Hepatocyte (in vitro differentiated cells): ENCODE measurements around the gene ABR. TPM values are rescaled to one million over a fixed set of nuclear protein-coding genes. Genes with fewer than 3 reads are reported as not detected.

Source experiments
- DNase-seq: peaks from one replicate; pipeline ENCODE4 v3.0.0-alpha.2; 2016; ENCODE audit warnings: low spot score
- H2AFZ ChIP-seq: fragments of 200-600 bp; sonication (generic); 2 replicates; pipeline ENCODE4 v1.6.0; 2016; ENCODE audit warnings: antibody characterized with exemption, mild to moderate bottlenecking
- H3K27ac ChIP-seq: fragments of 200-600 bp; sonication (generic); 2 replicates; pipeline ENCODE4 v1.5.1; 2016; ENCODE audit warnings: mild to moderate bottlenecking
- H3K27me3 ChIP-seq: fragments of 200-600 bp; sonication (generic); 2 replicates; pipeline ENCODE4 v1.6.1; 2016
- H3K36me3 ChIP-seq: fragments of 200-600 bp; sonication (generic); replicated peaks from 2 replicates; pipeline ENCODE4 v1.5.1; 2016; ENCODE audit warnings: low read depth; ENCODE audit not compliant: insufficient read depth
- H3K4me1 ChIP-seq: fragments of 200-600 bp; sonication (generic); 2 replicates; pipeline ENCODE4 v1.5.1; 2016; ENCODE audit warnings: mild to moderate bottlenecking, moderate library complexity; ENCODE audit not compliant: insufficient read depth
- H3K4me2 ChIP-seq: fragments of 200-600 bp; sonication (generic); 2 replicates; pipeline ENCODE4 v1.6.0; 2016
- H3K4me3 ChIP-seq: fragments of 200-600 bp; sonication (generic); 2 replicates; pipeline ENCODE4 v1.5.1; 2016; ENCODE audit warnings: mild to moderate bottlenecking
- H3K79me2 ChIP-seq: fragments of 200-600 bp; sonication (generic); 2 replicates; pipeline ENCODE4 v1.6.0; 2017; ENCODE audit warnings: mild to moderate bottlenecking
- H3K9me2 ChIP-seq: fragments of 200-600 bp; sonication (generic); replicated peaks from 2 replicates; pipeline ENCODE4 v1.6.0; 2017; ENCODE audit warnings: mild to moderate bottlenecking; ENCODE audit not compliant: insufficient read depth
- H3K9me3 ChIP-seq: fragments of 200-600 bp; sonication (generic); 2 replicates; pipeline ENCODE4 v1.5.1; 2016; ENCODE audit warnings: low read depth, mild to moderate bottlenecking
- H4K20me1 ChIP-seq: fragments of 200-600 bp; sonication (generic); 2 replicates; pipeline ENCODE4 v1.6.0; 2016; ENCODE audit warnings: mild to moderate bottlenecking; ENCODE audit not compliant: insufficient read depth, poor library complexity, severe bottlenecking
- EZH2 ChIP-seq: fragments of 200-600 bp; sonication (generic); IDR thresholded peaks from 2 replicates; pipeline ENCODE4 v1.6.1; 2016; ENCODE audit warnings: antibody characterized with exemption, mild to moderate bottlenecking, borderline replicate concordance
- EZH2phosphoT487 ChIP-seq: fragments of 200-600 bp; sonication (generic); IDR thresholded peaks from one replicate; pipeline ENCODE4 v1.6.1; 2018; ENCODE audit warnings: antibody characterized with exemption, mild to moderate bottlenecking, low read depth, moderate library complexity; ENCODE audit not compliant: unreplicated experiment, severe bottlenecking
- WGBS: methylation state at CpG from one replicate; pipeline ENCODE4 v1.1.6; 2016; ENCODE audit warnings: low lambda C conversion rate; ENCODE audit errors: missing lambda C conversion rate; 5-methylcytosine and 5-hydroxymethylcytosine counted together
- polyA plus RNA-seq: library from polyadenylated mRNA; unstranded; fragments of >200 nt; fragmentation: Nextera tagmentation; extraction: Ambion mirVana; gene quantifications from 2 replicates; pipeline ENCODE4 v1.2.1, GENCODE V29; 2016
- total RNA-seq: library from RNA; depleted of rRNA; stranded (reverse); fragments of >200 nt; gene quantifications from 2 replicates; pipeline ENCODE4 v1.2.3, GENCODE V29; 2014
- TF ChIP-seq, protein P1 (sequence below): fragments of 200-600 bp; sonication (generic); IDR thresholded peaks from 2 replicates; pipeline ENCODE4 v1.5.1; 2016; ENCODE audit warnings: antibody characterized with exemption, mild to moderate bottlenecking; ENCODE audit not compliant: poor library complexity

Gene ABR
- total and polyA plus RNA-seq, 2 experiments from 2014 or later: 26.8 to 51.5 TPM

DNA sequence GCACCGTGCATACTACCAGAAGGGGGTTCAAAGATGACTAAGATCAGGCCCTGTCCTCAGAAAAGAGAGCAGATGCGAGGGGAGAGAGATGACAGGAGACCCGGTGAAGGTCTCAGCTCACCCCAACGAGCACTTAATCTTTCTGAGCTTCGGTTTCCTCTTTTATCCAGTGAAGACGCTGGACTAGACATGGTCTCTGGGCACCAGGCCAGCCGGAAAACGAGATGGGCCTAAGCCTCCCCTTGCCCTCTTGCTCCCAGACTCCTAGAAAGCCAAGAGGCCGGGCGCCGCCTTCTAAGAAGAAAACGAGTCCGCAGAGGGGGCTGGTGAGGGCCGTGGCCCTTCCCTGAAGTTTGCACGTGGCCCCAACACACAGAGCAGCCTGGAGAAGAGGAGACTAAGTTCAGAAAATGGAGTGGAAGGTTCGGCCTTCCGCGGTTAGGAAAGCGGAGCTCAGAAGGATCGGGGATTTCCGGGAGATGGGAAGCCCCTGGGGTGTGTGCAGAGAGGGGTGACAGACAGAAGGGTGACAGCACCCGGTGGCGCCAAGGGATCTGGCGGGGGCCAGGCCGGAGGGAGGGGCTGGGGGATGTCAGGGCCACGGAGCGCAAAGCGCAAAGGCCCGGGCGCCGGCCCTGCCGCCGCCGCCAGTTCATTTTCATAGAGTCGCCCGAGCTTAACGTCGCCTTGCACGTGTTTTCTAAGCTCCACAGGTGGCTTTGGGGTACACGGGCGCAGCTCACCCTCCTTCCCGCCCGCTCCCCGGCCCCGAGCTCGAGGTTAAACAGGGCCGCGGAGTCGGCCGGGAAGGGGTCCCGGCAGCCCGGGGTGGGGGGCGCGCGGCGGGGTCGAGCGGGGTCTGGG is 48.4 kb upstream of the ABR start:
- peak overlapping the region; percentile 96 for H3K4me2 ChIP-seq
- whole genome bisulfite sequencing: 23% methylated on average over 31 of the region's 58 CpGs
- no peak overlapping the region for H3K27ac ChIP-seq
- H3K4me3 ChIP-seq: peak overlapping the region; percentile 13
- H3K79me2 ChIP-seq: no peaks in the 10 kb centered on the region
- H3K9me3 ChIP-seq: no peaks in the 10 kb centered on the region
- no peaks in the 10 kb centered on the region for H3K36me3 ChIP-seq
- peaks cover 13% of the 10 kb centered on the region for H3K4me1 ChIP-seq
- H3K27me3 ChIP-seq: peaks cover 49% of the 10 kb centered on the region
- DNase-seq: peak; percentile 35
- no peaks in the 10 kb centered on the region for H3K9me2 ChIP-seq
- no peak for TF ChIP-seq EZH2phosphoT487
- TF ChIP-seq EZH2: peak; percentile 77
- TF ChIP-seq, protein P1, sequence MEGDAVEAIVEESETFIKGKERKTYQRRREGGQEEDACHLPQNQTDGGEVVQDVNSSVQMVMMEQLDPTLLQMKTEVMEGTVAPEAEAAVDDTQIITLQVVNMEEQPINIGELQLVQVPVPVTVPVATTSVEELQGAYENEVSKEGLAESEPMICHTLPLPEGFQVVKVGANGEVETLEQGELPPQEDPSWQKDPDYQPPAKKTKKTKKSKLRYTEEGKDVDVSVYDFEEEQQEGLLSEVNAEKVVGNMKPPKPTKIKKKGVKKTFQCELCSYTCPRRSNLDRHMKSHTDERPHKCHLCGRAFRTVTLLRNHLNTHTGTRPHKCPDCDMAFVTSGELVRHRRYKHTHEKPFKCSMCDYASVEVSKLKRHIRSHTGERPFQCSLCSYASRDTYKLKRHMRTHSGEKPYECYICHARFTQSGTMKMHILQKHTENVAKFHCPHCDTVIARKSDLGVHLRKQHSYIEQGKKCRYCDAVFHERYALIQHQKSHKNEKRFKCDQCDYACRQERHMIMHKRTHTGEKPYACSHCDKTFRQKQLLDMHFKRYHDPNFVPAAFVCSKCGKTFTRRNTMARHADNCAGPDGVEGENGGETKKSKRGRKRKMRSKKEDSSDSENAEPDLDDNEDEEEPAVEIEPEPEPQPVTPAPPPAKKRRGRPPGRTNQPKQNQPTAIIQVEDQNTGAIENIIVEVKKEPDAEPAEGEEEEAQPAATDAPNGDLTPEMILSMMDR: no peak
- H4K20me1 ChIP-seq: no peaks in the 10 kb centered on the region
- H2AFZ ChIP-seq: peak overlapping the region; percentile 40

DNA sequence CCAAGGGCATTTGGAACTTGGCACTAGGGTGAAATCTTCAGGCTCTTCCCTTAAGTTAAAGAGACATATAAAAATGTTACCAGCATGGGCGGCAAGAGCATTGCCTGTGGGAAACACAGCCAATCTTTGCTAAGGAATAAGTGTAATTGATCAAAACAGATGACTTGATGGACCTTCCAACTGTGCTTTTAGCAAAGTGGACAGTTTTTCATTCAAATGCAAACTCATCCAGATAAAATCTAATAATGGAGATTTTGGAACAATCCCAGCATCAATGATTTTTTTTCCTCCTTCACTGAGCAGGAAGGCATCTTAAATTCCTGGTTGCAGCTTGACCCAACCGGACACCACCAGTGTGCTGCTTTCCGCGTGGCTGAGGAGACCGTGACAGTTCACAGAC is 47.6 kb upstream of the ABR start:
- Histone ChIP-seq H3K9me3 (no peaks in the 10 kb centered on the region), H3K79me2 (no peaks in the 10 kb centered on the region), H3K27ac (no peak overlapping the region), H3K9me2 (no peaks in the 10 kb centered on the region), H4K20me1 (no peaks in the 10 kb centered on the region), H2AFZ (no peak overlapping the region), H3K36me3 (no peaks in the 10 kb centered on the region), H3K4me1 (peaks cover 13% of the 10 kb centered on the region), H3K27me3 (peaks cover 49% of the 10 kb centered on the region), H3K4me3 (no peak overlapping the region), H3K4me2 (peak overlapping the region; percentile 96)
- WGBS: 92% methylated on average over 5 of the region's 5 CpGs
- TF ChIP-seq EZH2phosphoT487: no peak
- TF ChIP-seq EZH2: no peak
- TF ChIP-seq, protein P1: no peak
- no peak for DNase-seq

DNA sequence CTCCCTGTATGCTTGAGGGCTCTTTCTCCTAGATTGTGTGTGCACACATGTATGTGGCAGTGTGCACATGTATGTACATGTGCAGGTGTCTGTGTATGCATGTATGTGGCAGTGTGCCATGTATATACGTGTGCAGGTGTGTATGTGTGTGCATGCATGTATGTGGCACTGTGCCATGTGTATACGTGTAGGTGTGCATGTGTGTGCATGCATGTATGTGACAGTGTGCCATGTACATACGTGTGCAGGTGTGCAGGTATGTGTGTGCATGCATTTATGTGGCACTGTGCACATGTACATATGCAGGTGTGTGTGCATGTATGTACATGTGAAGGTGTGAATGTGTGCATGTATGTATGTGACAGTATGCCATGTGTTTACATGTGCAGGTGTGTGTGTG is 46.5 kb upstream of the ABR start:
- no peak for TF ChIP-seq EZH2phosphoT487
- no peak for TF ChIP-seq EZH2
- TF ChIP-seq, protein P1: no peak
- Histone ChIP-seq H3K9me3 (no peaks in the 10 kb centered on the region), H3K4me3 (no peak overlapping the region), H3K9me2 (no peaks in the 10 kb centered on the region), H3K27me3 (peaks cover 46% of the 10 kb centered on the region), H2AFZ (no peak overlapping the region), H3K4me2 (no peak overlapping the region), H3K36me3 (no peaks in the 10 kb centered on the region), H4K20me1 (no peaks in the 10 kb centered on the region), H3K79me2 (no peaks in the 10 kb centered on the region), H3K27ac (no peak overlapping the region), H3K4me1 (peaks cover 13% of the 10 kb centered on the region)
- WGBS: 90% methylated on average over 3 of the region's 3 CpGs
- DNase-seq: no peak
